Psoas muscle (tissue), 8 donors: Measurements from ENCODE around the gene MMD. TPM values are rescaled to one million over a fixed set of nuclear protein-coding genes. Genes with fewer than 3 reads are reported as not detected.

ENCODE experiments used
- ATAC-seq, 4 donors: fragments of 200-7000 bp; cut with Tn5 transposase; one replicate each; pipeline ENCODE4 v1.9.1; 2020; ENCODE audit warnings: moderate library complexity in 3 of 4, mild to moderate bottlenecking in 2 of 4
- DNase-seq, 2 donors: peaks; one replicate each; pipeline ENCODE4 v3.0.0-alpha.2; 2020
- H3K27ac ChIP-seq: fragments of 200-600 bp; one replicate; pipeline ENCODE4 v1.8.0; 2022
- H3K27me3 ChIP-seq, 3 donors: fragments of 200-600 bp in 1 of 3; one replicate each; pipeline versions ENCODE4 v1.6.1 to v1.8.0; 2013 to 2022; ENCODE audit warnings: low read length in 2 of 3, mild to moderate bottlenecking in 2 of 3, moderate library complexity in 1 of 3; ENCODE audit not compliant: insufficient read depth in 3 of 3
- H3K36me3 ChIP-seq, 2 donors: fragments of 200-600 bp in 1 of 2; one replicate each; pipeline versions ENCODE4 v1.6.1 to v1.8.0; 2013 to 2022; ENCODE audit warnings: low read depth in 1 of 2, mild to moderate bottlenecking in 1 of 2, moderate library complexity in 1 of 2; ENCODE audit not compliant: insufficient read depth in 1 of 2
- H3K4me1 ChIP-seq: fragments of 200-600 bp; one replicate; pipeline ENCODE4 v1.8.0; 2022
- H3K4me3 ChIP-seq: fragments of 200-600 bp; one replicate; pipeline ENCODE4 v1.8.0; 2022; ENCODE audit warnings: mild to moderate bottlenecking
- H3K9me3 ChIP-seq: fragments of 200-600 bp; one replicate; pipeline ENCODE4 v1.8.0; 2022
- CTCF ChIP-seq: fragments of 200-600 bp; IDR thresholded peaks from one replicate; pipeline ENCODE4 v1.8.0; 2022; ENCODE audit warnings: antibody characterized with exemption
- WGBS, 3 donors: extraction: QIAGEN DNeasy Blood & Tissue Kit; methylation state at CpG; one replicate each; pipeline versions ENCODE4 v1.1.6 to v1.1.7; 2013; 5-methylcytosine and 5-hydroxymethylcytosine counted together
- intact Hi-C, 2 donors: fragments of 100-400 bp; cut with DNase I; formaldehyde crosslinking; loops; one replicate each; pipeline versions ENCODE4 v1.11.0 to v1.14.2; 2022
- polyA plus RNA-seq, 3 donors: library from polyadenylated mRNA; stranded (reverse); fragments of 200-250 nt; gene quantifications; one replicate each; pipeline ENCODE4 v1.2.3, GENCODE V29; 2013
- total RNA-seq, 4 donors: library from RNA; stranded (reverse); fragmentation: NEBNext Ultra II Directional in 2 of 4; extraction: Animal tissue kit (Norgen Biotek cat#: 25700) in 2 of 4; gene quantifications; one replicate each; pipeline versions ENCODE4 v1.2.1 to v1.2.4, GENCODE V29; 2021 to 2023
- donor health status: healthy with polysubstance abuse.
- donor health status: DM: no; HTN: no; CAD: no; lungs with moderate emphysema.
- donor health status: Bipolar disorder and iron deficiency.
- donor health status: healthy.
- donor health status: DM: yes; HTN: yes; CAD: no.
- donor health status: DM: no; HTN: no; CAD: no.
- donor health status: DM: no; HTN: no; CAD: no.
- donor health status: DM: yes; HTN: yes; CAD: no.

Gene MMD
- total and polyA plus RNA-seq, 7 donors = 3.0 to 11.0 (median 6.2) TPM

GRCh38 chr17:55398689-55399088 lies 22.9 kb downstream of the MMD start:
- H3K4me1 ChIP-seq = peaks cover 12% of the 10 kb centered on the region
- no peak for DNase-seq
- peaks cover 0 to 42% of the 10 kb centered on the region in 2 donors for H3K36me3 ChIP-seq
- WGBS, 3 donors = 74 to 82% (median 77%) methylated on average over 5 of the region's 5 CpGs
- intact Hi-C loops = no loop called here
- no peak for TF ChIP-seq CTCF
- no peaks in the 10 kb centered on the region for H3K27me3 ChIP-seq
- no peak for ATAC-seq
- H3K27ac ChIP-seq = no peak overlapping the region
- no peak overlapping the region for H3K4me3 ChIP-seq
- H3K9me3 ChIP-seq = no peaks in the 10 kb centered on the region

- no peak for DNase-seq
- H3K36me3 ChIP-seq = peaks cover 0 to 23% of the 10 kb centered on the region in 2 donors
- ATAC-seq = no peak
- intact Hi-C loops = no loop called here
- H3K27ac ChIP-seq = no peak overlapping the region
- H3K4me3 ChIP-seq = no peak overlapping the region
- 97 to 98% (median 97%) methylated on average over 5 of the region's 5 CpGs for WGBS, 3 donors
- H3K4me1 ChIP-seq = peaks cover 12% of the 10 kb centered on the region
- no peaks in the 10 kb centered on the region for H3K9me3 ChIP-seq
- TF ChIP-seq CTCF = no peak
- H3K27me3 ChIP-seq = no peaks in the 10 kb centered on the region
Measured at GRCh38 chr17:55395803-55396505, 25.7 kb downstream of the MMD start.

- Histone ChIP-seq H3K4me3 (no peak overlapping the region), H3K4me1 (peaks cover 12% of the 10 kb centered on the region), H3K9me3 (no peaks in the 10 kb centered on the region), H3K27ac (peak overlapping the region; percentile 53), H3K36me3 (peaks cover 0 to 10% of the 10 kb centered on the region in 2 donors), H3K27me3 (no peaks in the 10 kb centered on the region)
- no peak for DNase-seq
- peak in 3 of 4 donors; percentile 43 to 69 (median 54) for ATAC-seq
- no peak for TF ChIP-seq CTCF
- intact Hi-C loops = no loop called here
- 19 to 30% (median 26%) methylated on average over 6 of the region's 6 CpGs for WGBS, 3 donors
Measured at GRCh38 chr17:55394357-55395021, 27.1 kb downstream of the MMD start.

- DNase-seq (no peak), ATAC-seq (no peak)
- H3K4me1 ChIP-seq = peaks cover 12% of the 10 kb centered on the region
- H3K9me3 ChIP-seq = no peaks in the 10 kb centered on the region
- TF ChIP-seq CTCF = no peak
- H3K27me3 ChIP-seq = no peaks in the 10 kb centered on the region
- WGBS, 3 donors = 85 to 96% (median 94%) methylated on average over 3 of the region's 3 CpGs
- intact Hi-C loops = no loop called here
- peaks cover 0 to 5% of the 10 kb centered on the region in 2 donors for H3K36me3 ChIP-seq
- H3K4me3 ChIP-seq = no peak overlapping the region
- H3K27ac ChIP-seq = no peak overlapping the region
Measured at GRCh38 chr17:55391764-55392467, 29.7 kb downstream of the MMD start.
